HG03469 (cell line): Measurements from ENCODE around the gene PTPRCAP.

ENCODE experiments used
- ATAC-seq: cut with Tn5 transposase; IDR thresholded peaks from one replicate; pipeline ENCODE4 v1.9.1; 2021; ENCODE audit warnings: mild to moderate bottlenecking, moderate library complexity, moderate number of reproducible peaks; ENCODE audit not compliant: unreplicated experiment

Gene PTPRCAP

GRCh38 chr11:67441731-67442351 is 4.4 kb upstream of the PTPRCAP start:
- ATAC-seq: no peak

- no peak for ATAC-seq
Observed at GRCh38 chr11:67441098-67441563, 3.6 kb upstream of the PTPRCAP start.

GRCh38 chr11:67440229-67441097 is 3.0 kb upstream of the PTPRCAP start:
- ATAC-seq: no peak

- ATAC-seq: no peak
Observed at GRCh38 chr11:67439321-67440228, 2.1 kb upstream of the PTPRCAP start.

- ATAC-seq: no peak
Observed at GRCh38 chr11:67438158-67438902, 848 bp upstream of the PTPRCAP start.

- ATAC-seq: no peak
Observed at GRCh38 chr11:67437809-67438157, 301 bp upstream of the PTPRCAP start.

- no peak for ATAC-seq
Observed at GRCh38 chr11:67436459-67437081, 912 bp downstream of the PTPRCAP start.

GRCh38 chr11:67435727-67436458 is 1.6 kb downstream of the PTPRCAP start:
- no peak for ATAC-seq

- no peak for ATAC-seq
Observed at GRCh38 chr11:67435031-67435726, 2.3 kb downstream of the PTPRCAP start.

- no peak for ATAC-seq
Observed at GRCh38 chr11:67434395-67434881, 3.0 kb downstream of the PTPRCAP start.

- ATAC-seq: no peak
Observed at GRCh38 chr11:67433536-67434394, 3.7 kb downstream of the PTPRCAP start.

GRCh38 chr11:67432655-67433349 is 4.7 kb downstream of the PTPRCAP start:
- no peak for ATAC-seq

GRCh38 chr11:67431346-67432249 is 5.9 kb downstream of the PTPRCAP start:
- no peak for ATAC-seq

GRCh38 chr11:67429722-67430121 is 7.8 kb downstream of the PTPRCAP start:
- ATAC-seq: no peak

GRCh38 chr11:67429038-67429668 is 8.3 kb downstream of the PTPRCAP start:
- no peak for ATAC-seq
